Measurements from ENCODE around the gene SP140. TPM values are rescaled to one million over a fixed set of nuclear protein-coding genes. Genes with fewer than 3 reads are reported as not detected.

Gene SP140
- total and polyA plus RNA-seq, 2 experiments from 2014 or later = 0.40 to 0.53 TPM

DNA sequence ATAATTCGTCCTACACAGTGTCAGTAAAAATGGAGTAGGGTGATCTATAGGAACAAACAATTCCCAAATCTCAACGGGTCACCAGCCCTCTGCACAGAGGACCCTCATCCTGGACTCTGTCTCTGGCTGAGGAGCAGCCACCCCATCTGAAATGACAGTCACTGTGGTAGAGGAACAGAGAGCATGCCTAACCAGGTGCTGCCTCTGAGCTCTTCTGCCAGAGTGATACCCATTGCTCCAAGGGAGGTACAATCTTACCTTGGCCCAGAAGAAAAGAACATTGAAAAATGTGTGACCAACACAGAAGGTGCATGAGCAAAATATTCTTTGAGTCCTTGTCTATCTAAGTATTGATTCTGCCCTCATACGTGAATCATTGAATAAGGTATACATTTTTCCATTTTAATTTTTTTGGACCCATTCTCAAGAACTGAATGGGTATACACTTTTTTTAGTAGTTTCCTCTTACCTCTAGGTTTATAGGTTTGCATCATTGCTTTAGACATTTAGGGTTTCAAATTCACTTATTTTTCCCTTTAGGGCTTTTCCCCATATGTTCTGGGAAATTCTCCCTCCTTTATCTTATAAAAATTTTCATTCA, 8.7 kb downstream of the SP140 start:
- no peaks in the 10 kb centered on the region for H3K27me3 ChIP-seq
- H3K4me1 ChIP-seq (ENCODE audit: insufficient read depth) = no peaks in the 10 kb centered on the region
- no peak for TF ChIP-seq EZH2phosphoT487 (IDR thresholded peaks at IDR 0.05; ENCODE audit: low read depth, severe bottlenecking, unreplicated experiment)
- TF ChIP-seq, protein P1, sequence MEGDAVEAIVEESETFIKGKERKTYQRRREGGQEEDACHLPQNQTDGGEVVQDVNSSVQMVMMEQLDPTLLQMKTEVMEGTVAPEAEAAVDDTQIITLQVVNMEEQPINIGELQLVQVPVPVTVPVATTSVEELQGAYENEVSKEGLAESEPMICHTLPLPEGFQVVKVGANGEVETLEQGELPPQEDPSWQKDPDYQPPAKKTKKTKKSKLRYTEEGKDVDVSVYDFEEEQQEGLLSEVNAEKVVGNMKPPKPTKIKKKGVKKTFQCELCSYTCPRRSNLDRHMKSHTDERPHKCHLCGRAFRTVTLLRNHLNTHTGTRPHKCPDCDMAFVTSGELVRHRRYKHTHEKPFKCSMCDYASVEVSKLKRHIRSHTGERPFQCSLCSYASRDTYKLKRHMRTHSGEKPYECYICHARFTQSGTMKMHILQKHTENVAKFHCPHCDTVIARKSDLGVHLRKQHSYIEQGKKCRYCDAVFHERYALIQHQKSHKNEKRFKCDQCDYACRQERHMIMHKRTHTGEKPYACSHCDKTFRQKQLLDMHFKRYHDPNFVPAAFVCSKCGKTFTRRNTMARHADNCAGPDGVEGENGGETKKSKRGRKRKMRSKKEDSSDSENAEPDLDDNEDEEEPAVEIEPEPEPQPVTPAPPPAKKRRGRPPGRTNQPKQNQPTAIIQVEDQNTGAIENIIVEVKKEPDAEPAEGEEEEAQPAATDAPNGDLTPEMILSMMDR (IDR thresholded peaks at IDR 0.05; ENCODE audit: poor library complexity) = no peak
- TF ChIP-seq EZH2 (IDR thresholded peaks at IDR 0.05; ENCODE audit: borderline replicate concordance) = no peak
- DNase-seq (ENCODE audit: low spot score) = no peak
- no peak overlapping the region for H2AFZ ChIP-seq
- no peak overlapping the region for H3K27ac ChIP-seq
- 66% methylated on average over 3 of the region's 3 CpGs for WGBS (ENCODE audit: low lambda C conversion rate, missing lambda C conversion rate)
- H3K79me2 ChIP-seq = no peaks in the 10 kb centered on the region
- H3K36me3 ChIP-seq (replicated peaks; ENCODE audit: insufficient read depth, low read depth) = no peaks in the 10 kb centered on the region
- no peak overlapping the region for H3K4me3 ChIP-seq
- no peaks in the 10 kb centered on the region for H4K20me1 ChIP-seq (ENCODE audit: insufficient read depth, poor library complexity, severe bottlenecking)
- no peaks in the 10 kb centered on the region for H3K9me3 ChIP-seq (ENCODE audit: low read depth)
- no peaks in the 10 kb centered on the region for H3K9me2 ChIP-seq (replicated peaks; ENCODE audit: insufficient read depth)
- no peak overlapping the region for H3K4me2 ChIP-seq

DNA sequence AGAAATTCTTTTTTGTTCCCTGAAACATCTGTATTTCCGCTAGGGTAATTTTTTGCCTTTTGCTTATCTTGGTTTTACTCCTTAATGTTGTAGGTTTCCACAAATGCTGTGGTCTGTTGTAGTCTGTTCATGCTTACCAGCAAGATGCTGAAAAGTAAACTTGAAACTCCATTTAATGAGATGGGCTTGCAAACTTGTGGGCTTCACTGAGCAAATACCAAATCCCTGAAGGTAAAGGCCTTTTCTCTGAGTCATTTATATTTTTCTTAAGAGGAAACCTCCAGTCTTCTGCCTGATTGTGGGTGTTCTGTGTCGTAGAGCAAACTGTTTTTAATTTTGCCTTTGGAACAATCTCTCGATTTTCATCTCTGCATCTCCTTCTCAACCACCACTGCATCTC, 9.3 kb downstream of the SP140 start:
- no peak overlapping the region for H3K4me2 ChIP-seq
- no peaks in the 10 kb centered on the region for H3K36me3 ChIP-seq (replicated peaks; ENCODE audit: insufficient read depth, low read depth)
- H3K27ac ChIP-seq = no peak overlapping the region
- H3K4me3 ChIP-seq = no peak overlapping the region
- no peaks in the 10 kb centered on the region for H3K79me2 ChIP-seq
- H3K9me2 ChIP-seq (replicated peaks; ENCODE audit: insufficient read depth) = no peaks in the 10 kb centered on the region
- H4K20me1 ChIP-seq (ENCODE audit: insufficient read depth, poor library complexity, severe bottlenecking) = no peaks in the 10 kb centered on the region
- H2AFZ ChIP-seq = no peak overlapping the region
- DNase-seq (ENCODE audit: low spot score) = no peak
- H3K4me1 ChIP-seq (ENCODE audit: insufficient read depth) = no peaks in the 10 kb centered on the region
- WGBS (ENCODE audit: low lambda C conversion rate, missing lambda C conversion rate) = 87% methylated on average over 3 of the region's 3 CpGs
- TF ChIP-seq EZH2 (IDR thresholded peaks at IDR 0.05; ENCODE audit: borderline replicate concordance) (no peak), EZH2phosphoT487 (IDR thresholded peaks at IDR 0.05; ENCODE audit: low read depth, severe bottlenecking, unreplicated experiment) (no peak)
- TF ChIP-seq, protein P1 (IDR thresholded peaks at IDR 0.05; ENCODE audit: poor library complexity) = no peak
- no peaks in the 10 kb centered on the region for H3K9me3 ChIP-seq (ENCODE audit: low read depth)
- H3K27me3 ChIP-seq = no peaks in the 10 kb centered on the region

DNA sequence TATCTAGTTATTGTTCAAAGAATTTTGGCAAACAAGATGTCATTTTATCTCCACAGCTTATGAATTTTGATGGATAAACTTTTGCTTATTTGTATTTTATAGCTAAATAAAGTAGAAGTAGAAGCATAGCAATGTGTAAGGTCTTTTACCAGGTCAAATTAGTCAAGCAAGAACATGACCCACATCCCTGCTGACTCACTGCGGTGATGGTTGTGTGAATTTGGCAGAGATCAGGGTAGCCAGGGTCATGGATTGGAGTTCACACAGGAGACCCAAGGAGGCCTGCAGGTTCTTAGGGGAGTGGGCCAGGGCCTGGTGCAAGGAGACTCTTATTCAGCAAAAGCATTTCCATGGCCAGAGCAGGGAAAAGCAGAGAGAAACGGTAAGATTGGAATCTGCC, 18.7 kb downstream of the SP140 start:
- no peak overlapping the region for H3K4me2 ChIP-seq
- 91% methylated on average over 2 of the region's 2 CpGs for WGBS (ENCODE audit: low lambda C conversion rate, missing lambda C conversion rate)
- H3K27me3 ChIP-seq = peaks cover 4% of the 10 kb centered on the region
- no peaks in the 10 kb centered on the region for H4K20me1 ChIP-seq (ENCODE audit: insufficient read depth, poor library complexity, severe bottlenecking)
- no peak for DNase-seq (ENCODE audit: low spot score)
- no peaks in the 10 kb centered on the region for H3K9me3 ChIP-seq (ENCODE audit: low read depth)
- H2AFZ ChIP-seq = no peak overlapping the region
- H3K4me1 ChIP-seq (ENCODE audit: insufficient read depth) = no peaks in the 10 kb centered on the region
- TF ChIP-seq EZH2 (IDR thresholded peaks at IDR 0.05; ENCODE audit: borderline replicate concordance) = no peak
- TF ChIP-seq, protein P1 (IDR thresholded peaks at IDR 0.05; ENCODE audit: poor library complexity) = no peak
- no peak for TF ChIP-seq EZH2phosphoT487 (IDR thresholded peaks at IDR 0.05; ENCODE audit: low read depth, severe bottlenecking, unreplicated experiment)
- H3K36me3 ChIP-seq (replicated peaks; ENCODE audit: insufficient read depth, low read depth) = no peaks in the 10 kb centered on the region
- no peak overlapping the region for H3K27ac ChIP-seq
- H3K4me3 ChIP-seq = no peak overlapping the region
- no peaks in the 10 kb centered on the region for H3K9me2 ChIP-seq (replicated peaks; ENCODE audit: insufficient read depth)
- no peaks in the 10 kb centered on the region for H3K79me2 ChIP-seq

Data from hepatocyte (in vitro differentiated cells).